WTC11 (cell line): ENCODE data around the gene PIM1. TPM values are rescaled to one million over a fixed set of nuclear protein-coding genes. Genes with fewer than 3 reads are reported as not detected.
"Not testable (repeated sequence)": the region's sequence is repeated elsewhere in the genome, so short reads cannot be mapped to it uniquely, and the experiment has no call there.

Experiments used
- ATAC-seq: fragments of 200-7000 bp; cut with Tn5 transposase; 2 replicates; pipeline ENCODE4 v1.10.0; 2021; ENCODE audit warnings: mild to moderate bottlenecking, moderate library complexity
- CTCF ChIA-PET: fragments of 300-600 bp; sonication (Branson Sonifier 250); formaldehyde crosslinking; loops from one replicate; lab custom pipeline; 2021; ENCODE audit warnings: antibody characterized with exemption; lab: Charles Lee
- POLR2A ChIA-PET: fragments of 350-600 bp; sonication (Branson Sonifier 250); formaldehyde crosslinking; loops from one replicate; lab custom pipeline; 2021; ENCODE audit warnings: antibody characterized with exemption; lab: Charles Lee
- DNase-seq: peaks from one replicate; pipeline ENCODE4 v3.0.0; 2021; ENCODE audit warnings: low spot score
- H3K27ac Mint-ChIP-seq: 2 replicates; pipeline ENCODE4 v1.8.0; 2021; ENCODE audit warnings: mixed read lengths
- H3K27me3 Mint-ChIP-seq: 2 replicates; pipeline ENCODE4 v1.8.0; 2021; ENCODE audit warnings: low read depth, mild to moderate bottlenecking, moderate library complexity, mixed read lengths
- H3K36me3 Mint-ChIP-seq: 2 replicates; pipeline ENCODE4 v1.8.0; 2021; ENCODE audit warnings: mixed read lengths
- H3K4me1 Mint-ChIP-seq: 2 replicates; pipeline ENCODE4 v1.8.0; 2022; ENCODE audit warnings: mixed read lengths
- H3K4me3 Mint-ChIP-seq: 2 replicates; pipeline ENCODE4 v1.8.0; 2021; ENCODE audit warnings: mild to moderate bottlenecking, moderate library complexity, mixed read lengths
- H3K9me3 Mint-ChIP-seq: 2 replicates; pipeline ENCODE4 v1.8.0; 2021; ENCODE audit warnings: mixed read lengths
- GABPB1 ChIP-seq: sonication (generic); formaldehyde crosslinking; IDR thresholded peaks from 2 replicates; pipeline ENCODE4 v1.8.1; 2023; ENCODE audit warnings: mild to moderate bottlenecking, missing genetic modification reagents
- MXD4 ChIP-seq: fragments of 250-450 bp; sonication (Bioruptor Pico); IDR thresholded peaks from 2 replicates; pipeline ENCODE4 v1.8.0; 2021; ENCODE audit warnings: mild to moderate bottlenecking, moderate library complexity, borderline replicate concordance
- NR3C1 ChIP-seq: sonication (generic); formaldehyde crosslinking; conservative IDR thresholded peaks from 2 replicates; pipeline ENCODE4 v1.8.1; 2023; ENCODE audit warnings: low read depth, mild to moderate bottlenecking, missing genetic modification reagents
- TCF7 ChIP-seq: sonication (generic); formaldehyde crosslinking; IDR thresholded peaks from 2 replicates; pipeline ENCODE4 v1.8.0; 2022; ENCODE audit warnings: mild to moderate bottlenecking, low read depth, missing genetic modification reagents, moderate library complexity
- TP53 ChIP-seq: sonication (generic); formaldehyde crosslinking; IDR thresholded peaks from 2 replicates; pipeline ENCODE4 v1.8.1; 2023; ENCODE audit warnings: mild to moderate bottlenecking, missing genetic modification reagents
- ZNF138 ChIP-seq: sonication (generic); formaldehyde crosslinking; conservative IDR thresholded peaks from 2 replicates; pipeline ENCODE4 v1.8.1; 2022; ENCODE audit warnings: mild to moderate bottlenecking, moderate library complexity, missing genetic modification reagents
- ZNF416 ChIP-seq: fragments of 250-450 bp; sonication (Bioruptor Pico); IDR thresholded peaks from 2 replicates; pipeline ENCODE4 v1.9.0; 2021; ENCODE audit warnings: mild to moderate bottlenecking, inconsistent platforms
- total RNA-seq: library from RNA; stranded (reverse); gene quantifications from 3 replicates; pipeline ENCODE4 v1.2.3, GENCODE V29; 2021
- TF ChIP-seq, protein P1 (sequence below): sonication (generic); formaldehyde crosslinking; IDR thresholded peaks from 2 replicates; pipeline ENCODE4 v1.8.0; 2022; ENCODE audit warnings: mild to moderate bottlenecking, missing genetic modification reagents
- TF ChIP-seq, protein P2 (sequence below): sonication (generic); formaldehyde crosslinking; IDR thresholded peaks from 2 replicates; pipeline ENCODE4 v1.8.1; 2023; ENCODE audit warnings: mild to moderate bottlenecking, missing genetic modification reagents
- TF ChIP-seq, protein P3 (sequence below): fragments of 250-450 bp; sonication (Bioruptor Pico); IDR thresholded peaks from 2 replicates; pipeline ENCODE4 v1.9.0; 2021; ENCODE audit warnings: mild to moderate bottlenecking, borderline replicate concordance
- TF ChIP-seq, protein P4 (sequence below): sonication (generic); formaldehyde crosslinking; IDR thresholded peaks from 2 replicates; pipeline ENCODE4 v1.8.0; 2023; ENCODE audit warnings: missing genetic modification reagents

PIM1 gene
- total RNA-seq, 1 experiment from 2014 or later, result 64.7 TPM

DNA sequence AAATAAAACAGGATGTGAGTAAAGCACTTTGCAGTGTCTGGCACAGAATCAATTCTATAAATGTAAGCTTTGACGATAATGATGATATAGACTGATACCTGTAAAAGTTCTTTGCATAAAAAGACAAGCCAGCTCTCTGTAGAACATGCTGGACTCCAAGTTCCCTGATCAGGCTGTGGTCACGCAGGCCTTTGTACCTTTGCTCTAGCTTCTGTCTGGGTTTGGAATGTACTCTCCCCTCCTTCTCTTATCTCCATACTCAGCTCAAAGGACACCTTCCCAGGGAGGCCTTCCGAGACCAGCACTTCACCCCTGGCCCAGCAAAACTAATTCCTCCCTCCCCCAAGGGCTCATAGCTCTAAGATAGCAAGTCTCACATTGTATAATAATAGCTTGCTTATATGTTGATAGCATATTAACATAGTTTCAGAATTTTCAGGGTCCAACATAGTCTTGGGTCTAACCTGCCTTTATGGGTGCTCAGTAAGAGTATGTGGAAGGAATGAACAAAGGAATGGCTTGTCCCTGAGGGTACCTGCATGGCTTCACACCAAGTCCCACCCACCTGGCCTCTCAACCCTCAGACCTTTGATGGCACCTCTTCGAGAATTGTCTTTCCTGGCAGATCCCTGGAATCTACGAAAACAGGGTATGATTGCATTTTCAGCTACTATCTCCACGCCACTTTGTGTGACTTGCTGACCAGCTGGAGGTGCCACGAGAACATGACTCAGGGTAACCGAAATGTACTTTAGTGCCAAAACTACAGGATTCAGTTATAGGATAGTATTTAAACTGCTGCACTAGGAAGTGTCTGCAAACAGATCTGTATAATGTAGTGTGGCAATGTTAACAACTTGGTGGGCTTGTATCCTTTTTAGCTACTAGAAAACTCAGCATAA is 41.7 kb upstream of the PIM1 start:
- TF ChIP-seq, protein P1, sequence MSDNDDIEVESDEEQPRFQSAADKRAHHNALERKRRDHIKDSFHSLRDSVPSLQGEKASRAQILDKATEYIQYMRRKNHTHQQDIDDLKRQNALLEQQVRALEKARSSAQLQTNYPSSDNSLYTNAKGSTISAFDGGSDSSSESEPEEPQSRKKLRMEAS, result 0 out of 2 replicates have a peak, but pooled peaks have one; percentile 16
- TF ChIP-seq GABPB1 (CRISPR knock-in tag), result 0 out of 2 replicates have a peak, but pooled peaks have one; percentile 31
- TF ChIP-seq, protein P2, sequence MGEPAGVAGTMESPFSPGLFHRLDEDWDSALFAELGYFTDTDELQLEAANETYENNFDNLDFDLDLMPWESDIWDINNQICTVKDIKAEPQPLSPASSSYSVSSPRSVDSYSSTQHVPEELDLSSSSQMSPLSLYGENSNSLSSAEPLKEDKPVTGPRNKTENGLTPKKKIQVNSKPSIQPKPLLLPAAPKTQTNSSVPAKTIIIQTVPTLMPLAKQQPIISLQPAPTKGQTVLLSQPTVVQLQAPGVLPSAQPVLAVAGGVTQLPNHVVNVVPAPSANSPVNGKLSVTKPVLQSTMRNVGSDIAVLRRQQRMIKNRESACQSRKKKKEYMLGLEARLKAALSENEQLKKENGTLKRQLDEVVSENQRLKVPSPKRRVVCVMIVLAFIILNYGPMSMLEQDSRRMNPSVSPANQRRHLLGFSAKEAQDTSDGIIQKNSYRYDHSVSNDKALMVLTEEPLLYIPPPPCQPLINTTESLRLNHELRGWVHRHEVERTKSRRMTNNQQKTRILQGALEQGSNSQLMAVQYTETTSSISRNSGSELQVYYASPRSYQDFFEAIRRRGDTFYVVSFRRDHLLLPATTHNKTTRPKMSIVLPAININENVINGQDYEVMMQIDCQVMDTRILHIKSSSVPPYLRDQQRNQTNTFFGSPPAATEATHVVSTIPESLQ (CRISPR knock-in tag), result no peak
- TF ChIP-seq, all 79 proteins: peak for 2
- peaks cover 80% of the 10 kb centered on the region for H3K4me1 Mint-ChIP-seq
- H3K27me3 Mint-ChIP-seq, result no peaks in the 10 kb centered on the region
- POLR2A ChIA-PET, result interaction anchor here (1.0 to 2.3 kb wide), 6 partner anchors 8 to 43 kb away, joined by 3 to 21 read pairs (median 8); partner anchors contain the start of gene PIM1
- peaks cover 10% of the 10 kb centered on the region for H3K36me3 Mint-ChIP-seq
- CTCF ChIA-PET, result interaction anchor here (1.0 to 1.9 kb wide), 7 partner anchors 9 to 99 kb away, joined by 3 to 9 read pairs (median 7); partner anchors contain the start of gene PIM1
- H3K27ac Mint-ChIP-seq, result peak overlapping the region; percentile 97
- peak overlapping the region; percentile 25; the same call in 1 of the 2 replicates for H3K4me3 Mint-ChIP-seq
- DNase-seq (no peak), ATAC-seq (peak; percentile 9; the same call in 1 of the 2 replicates)
- no peaks in the 10 kb centered on the region for H3K9me3 Mint-ChIP-seq

DNA sequence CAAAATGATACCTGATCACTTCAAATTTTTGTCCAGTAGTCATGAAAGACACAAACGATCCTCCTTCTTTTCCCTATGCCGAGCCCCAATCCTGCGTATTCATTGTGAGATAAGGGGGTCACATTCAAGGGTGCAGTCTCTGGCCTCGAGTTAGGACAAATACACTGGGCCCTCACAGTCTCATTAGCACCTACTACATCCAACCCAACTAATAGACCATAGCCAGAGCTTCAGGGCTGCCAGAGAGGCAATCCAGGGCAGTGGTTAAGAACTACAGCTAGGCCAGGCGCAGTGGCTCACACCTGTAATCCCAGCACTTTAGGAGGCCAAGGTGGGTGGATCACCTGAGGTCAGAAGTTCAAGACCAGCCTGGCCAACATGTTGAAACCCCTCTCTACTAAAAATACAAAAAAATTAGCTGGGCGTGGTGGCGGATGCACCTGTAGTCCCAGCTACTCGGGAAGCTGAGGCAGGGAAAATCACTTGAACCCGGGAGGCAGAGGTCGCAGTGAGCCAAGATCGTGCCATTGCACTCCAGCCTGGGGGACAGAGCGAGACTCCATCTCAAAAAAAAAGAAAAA is 41.0 kb upstream of the PIM1 start:
- not testable (repeated sequence) for DNase-seq, H3K27me3 Mint-ChIP-seq, H3K4me3 Mint-ChIP-seq, ATAC-seq, H3K9me3 Mint-ChIP-seq, H3K36me3 Mint-ChIP-seq
- Mint-ChIP-seq H3K27ac (peak overlapping the region; percentile 97), H3K4me1 (peaks cover 78% of the 10 kb centered on the region)
- CTCF ChIA-PET, result interaction anchor here (1.3 to 1.9 kb wide), 5 partner anchors 8 to 99 kb away, joined by 3 to 7 read pairs (median 7); partner anchors contain the start of gene PIM1
- POLR2A ChIA-PET, result interaction anchor here (0.6 to 3.1 kb wide), 4 partner anchors 7 to 225 kb away, joined by 4 to 21 read pairs (median 14); partner anchors contain the start of gene PIM1

DNA sequence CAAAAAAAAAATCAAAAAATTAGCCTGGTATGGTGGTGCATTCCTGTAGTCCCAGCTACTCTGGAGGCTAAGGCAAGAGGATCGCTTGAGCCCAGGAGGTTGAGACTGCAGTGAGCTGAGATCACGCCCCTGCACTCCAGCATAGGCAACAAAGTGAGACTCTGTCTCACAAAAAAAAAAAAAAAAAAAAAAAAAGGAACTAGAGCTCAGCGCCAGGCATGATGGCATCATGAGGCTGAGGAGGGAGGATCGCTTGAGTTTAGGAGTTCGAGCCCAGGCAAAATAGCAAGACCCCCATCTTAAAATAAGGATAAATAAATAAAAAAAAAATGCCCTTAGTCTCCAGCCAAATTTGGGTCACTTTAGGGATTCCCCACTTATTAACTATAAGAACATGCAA is 40.4 kb upstream of the PIM1 start:
- Mint-ChIP-seq H3K27ac (peak overlapping the region; percentile 97), H3K4me1 (peaks cover 79% of the 10 kb centered on the region), H3K27me3 (no peaks in the 10 kb centered on the region), H3K4me3 (no peak overlapping the region), H3K9me3 (no peaks in the 10 kb centered on the region), H3K36me3 (peaks cover 13% of the 10 kb centered on the region)
- no peak for ATAC-seq
- ChIA-PET POLR2A (interaction anchor here (0.6 to 3.1 kb wide), 4 partner anchors 8 to 225 kb away, joined by 4 to 21 read pairs (median 14); partner anchors contain the start of gene PIM1), CTCF (interaction anchor here (0.6 to 1.9 kb wide), 7 partner anchors 40 to 310 kb away, joined by 3 to 7 read pairs (median 3); partner anchors contain the start of gene PIM1)
- no peak for DNase-seq
- TF ChIP-seq NR3C1 (CRISPR knock-in tag), result no peak
- no peak for TF ChIP-seq TCF7

DNA sequence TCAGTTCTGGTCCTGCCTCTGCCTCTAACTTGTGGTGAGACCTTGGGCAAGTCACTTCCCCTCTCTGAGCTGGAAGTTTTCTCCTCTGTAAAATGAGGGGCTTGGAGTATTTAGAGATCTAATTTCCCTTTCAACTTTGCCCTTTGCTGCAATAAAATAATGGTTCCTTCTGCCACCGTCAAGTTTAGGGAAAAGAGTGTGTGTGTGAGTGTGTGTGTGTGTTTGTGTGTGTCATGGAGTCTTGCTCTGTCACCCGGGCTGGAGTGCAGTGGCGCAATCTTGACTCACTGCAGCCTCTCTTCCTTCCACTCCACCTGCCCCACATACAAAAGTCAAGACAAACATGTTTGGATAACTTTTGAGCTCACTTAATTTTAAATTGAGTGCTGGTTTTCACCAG is 39.2 kb upstream of the PIM1 start:
- TF ChIP-seq ZNF416 (CRISPR knock-in tag) (no peak), GABPB1 (CRISPR knock-in tag) (peak; percentile 58; the same call in 1 of the 2 replicates)
- Mint-ChIP-seq H3K4me3 (no peak overlapping the region), H3K27ac (peak overlapping the region; percentile 75), H3K36me3 (peaks cover 12% of the 10 kb centered on the region), H3K27me3 (no peaks in the 10 kb centered on the region), H3K4me1 (peaks cover 84% of the 10 kb centered on the region), H3K9me3 (no peaks in the 10 kb centered on the region)
- CTCF ChIA-PET, result interaction anchor here (0.7 to 2.2 kb wide), 8 partner anchors 14 to 113 kb away, joined by 3 to 11 read pairs (median 4); partner anchors contain the start of gene PIM1
- POLR2A ChIA-PET, result interaction anchor here (0.7 to 3.1 kb wide), 4 partner anchors 9 to 42 kb away, joined by 3 to 14 read pairs (median 10); partner anchors contain the start of gene PIM1
- ATAC-seq (no peak), DNase-seq (no peak)

DNA sequence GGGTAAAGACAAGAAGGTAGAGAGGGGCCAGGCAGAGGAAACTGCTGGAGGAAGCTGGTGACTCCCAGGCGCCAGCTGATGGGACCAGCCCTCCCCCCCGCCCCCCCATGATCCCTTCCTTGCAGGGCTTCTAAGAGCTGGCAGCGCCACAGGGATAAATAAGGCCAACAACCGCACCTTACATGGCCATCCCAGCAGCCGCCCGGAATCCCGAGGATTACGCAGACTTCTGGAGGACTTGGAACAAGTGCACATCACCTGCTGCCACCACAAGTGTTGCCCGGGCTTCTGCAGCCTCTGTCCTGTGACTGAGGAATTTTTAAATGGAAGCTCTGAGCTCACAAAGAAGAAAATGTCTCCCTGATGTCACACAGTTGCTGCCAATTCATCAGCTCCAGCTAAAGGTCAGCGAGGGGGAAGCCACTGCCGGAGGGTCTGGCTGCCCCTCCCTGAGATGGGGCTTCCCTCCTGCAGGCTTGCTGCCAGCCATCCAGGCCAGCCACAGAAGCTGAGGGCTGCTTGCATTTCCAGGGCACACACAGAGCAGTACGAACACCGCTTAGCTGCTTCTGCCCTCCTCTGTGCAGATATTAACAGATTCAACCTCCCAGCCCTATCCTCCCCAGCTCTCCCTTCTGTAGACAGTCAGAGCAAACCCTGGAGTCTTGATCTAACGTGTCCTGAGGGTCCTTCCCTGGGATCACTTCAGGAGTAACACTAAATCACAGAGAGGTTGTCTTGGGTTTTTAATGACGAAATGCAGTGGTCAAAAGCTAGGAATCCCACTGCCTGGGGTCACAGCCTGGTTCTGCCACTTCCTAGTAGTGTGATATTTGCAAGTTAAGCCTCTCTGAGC is 38.6 kb upstream of the PIM1 start:
- Mint-ChIP-seq H3K9me3 (no peaks in the 10 kb centered on the region), H3K4me3 (no peak overlapping the region; the same call in 1 of the 2 replicates), H3K36me3 (peaks cover 12% of the 10 kb centered on the region), H3K27ac (peak overlapping the region; percentile 91), H3K27me3 (no peaks in the 10 kb centered on the region), H3K4me1 (peaks cover 83% of the 10 kb centered on the region)
- POLR2A ChIA-PET, result interaction anchor here (0.7 to 3.1 kb wide), 5 partner anchors 10 to 41 kb away, joined by 3 to 14 read pairs (median 8); partner anchors contain the start of gene PIM1
- peak; percentile 17 for ATAC-seq
- CTCF ChIA-PET, result interaction anchor here (0.7 to 2.2 kb wide), 7 partner anchors 13 to 114 kb away, joined by 3 to 11 read pairs (median 4); partner anchors contain the start of gene PIM1
- no peak for DNase-seq
- TF ChIP-seq TP53 (CRISPR knock-in tag), result no peak
- TF ChIP-seq, protein P3, sequence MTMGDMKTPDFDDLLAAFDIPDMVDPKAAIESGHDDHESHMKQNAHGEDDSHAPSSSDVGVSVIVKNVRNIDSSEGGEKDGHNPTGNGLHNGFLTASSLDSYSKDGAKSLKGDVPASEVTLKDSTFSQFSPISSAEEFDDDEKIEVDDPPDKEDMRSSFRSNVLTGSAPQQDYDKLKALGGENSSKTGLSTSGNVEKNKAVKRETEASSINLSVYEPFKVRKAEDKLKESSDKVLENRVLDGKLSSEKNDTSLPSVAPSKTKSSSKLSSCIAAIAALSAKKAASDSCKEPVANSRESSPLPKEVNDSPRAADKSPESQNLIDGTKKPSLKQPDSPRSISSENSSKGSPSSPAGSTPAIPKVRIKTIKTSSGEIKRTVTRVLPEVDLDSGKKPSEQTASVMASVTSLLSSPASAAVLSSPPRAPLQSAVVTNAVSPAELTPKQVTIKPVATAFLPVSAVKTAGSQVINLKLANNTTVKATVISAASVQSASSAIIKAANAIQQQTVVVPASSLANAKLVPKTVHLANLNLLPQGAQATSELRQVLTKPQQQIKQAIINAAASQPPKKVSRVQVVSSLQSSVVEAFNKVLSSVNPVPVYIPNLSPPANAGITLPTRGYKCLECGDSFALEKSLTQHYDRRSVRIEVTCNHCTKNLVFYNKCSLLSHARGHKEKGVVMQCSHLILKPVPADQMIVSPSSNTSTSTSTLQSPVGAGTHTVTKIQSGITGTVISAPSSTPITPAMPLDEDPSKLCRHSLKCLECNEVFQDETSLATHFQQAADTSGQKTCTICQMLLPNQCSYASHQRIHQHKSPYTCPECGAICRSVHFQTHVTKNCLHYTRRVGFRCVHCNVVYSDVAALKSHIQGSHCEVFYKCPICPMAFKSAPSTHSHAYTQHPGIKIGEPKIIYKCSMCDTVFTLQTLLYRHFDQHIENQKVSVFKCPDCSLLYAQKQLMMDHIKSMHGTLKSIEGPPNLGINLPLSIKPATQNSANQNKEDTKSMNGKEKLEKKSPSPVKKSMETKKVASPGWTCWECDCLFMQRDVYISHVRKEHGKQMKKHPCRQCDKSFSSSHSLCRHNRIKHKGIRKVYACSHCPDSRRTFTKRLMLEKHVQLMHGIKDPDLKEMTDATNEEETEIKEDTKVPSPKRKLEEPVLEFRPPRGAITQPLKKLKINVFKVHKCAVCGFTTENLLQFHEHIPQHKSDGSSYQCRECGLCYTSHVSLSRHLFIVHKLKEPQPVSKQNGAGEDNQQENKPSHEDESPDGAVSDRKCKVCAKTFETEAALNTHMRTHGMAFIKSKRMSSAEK (CRISPR knock-in tag), result no peak
- no peak for TF ChIP-seq ZNF138
- TF ChIP-seq, protein P4, sequence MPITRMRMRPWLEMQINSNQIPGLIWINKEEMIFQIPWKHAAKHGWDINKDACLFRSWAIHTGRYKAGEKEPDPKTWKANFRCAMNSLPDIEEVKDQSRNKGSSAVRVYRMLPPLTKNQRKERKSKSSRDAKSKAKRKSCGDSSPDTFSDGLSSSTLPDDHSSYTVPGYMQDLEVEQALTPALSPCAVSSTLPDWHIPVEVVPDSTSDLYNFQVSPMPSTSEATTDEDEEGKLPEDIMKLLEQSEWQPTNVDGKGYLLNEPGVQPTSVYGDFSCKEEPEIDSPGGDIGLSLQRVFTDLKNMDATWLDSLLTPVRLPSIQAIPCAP, result no peak
- no peak for TF ChIP-seq MXD4 (CRISPR knock-in tag)
